GM12865 (cell line): ENCODE results near the gene WDR81.

ENCODE experiments used
- DNase-seq: peaks from one replicate; pipeline ENCODE4 v3.0.0; 2010; ENCODE audit warnings: low read depth
- H3K4me3 ChIP-seq: 2 replicates; pipeline ENCODE4 v1.5.1; 2011; ENCODE audit warnings: mild to moderate bottlenecking, low read depth, low read length, control low read depth
- TF ChIP-seq, protein P1 (sequence below): IDR thresholded peaks from 2 replicates; pipeline ENCODE4 v1.5.1; 2011; ENCODE audit warnings: low read length, control low read depth, low read depth, inconsistent platforms; ENCODE audit not compliant: insufficient read depth; ENCODE audit errors: missing control alignments

WDR81 gene

DNA sequence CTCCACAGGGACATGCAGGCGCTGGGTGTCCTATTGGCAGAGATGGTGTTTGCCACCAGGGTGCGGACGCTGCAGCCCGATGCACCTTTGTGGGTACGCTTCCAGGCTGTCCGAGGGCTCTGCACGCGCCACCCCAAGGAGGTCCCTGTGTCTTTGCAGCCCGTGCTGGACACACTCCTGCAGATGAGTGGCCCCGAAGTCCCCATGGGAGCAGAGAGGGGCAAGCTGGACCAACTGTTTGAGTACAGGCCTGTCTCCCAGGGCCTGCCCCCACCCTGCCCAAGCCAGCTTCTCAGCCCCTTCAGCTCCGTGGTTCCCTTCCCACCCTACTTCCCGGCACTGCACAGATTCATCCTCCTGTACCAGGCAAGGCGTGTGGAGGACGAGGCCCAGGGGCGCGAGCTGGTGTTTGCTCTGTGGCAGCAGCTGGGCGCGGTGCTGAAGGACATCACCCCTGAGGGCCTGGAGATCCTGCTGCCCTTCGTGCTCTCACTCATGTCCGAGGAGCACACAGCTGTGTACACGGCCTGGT, 2.8 kb downstream of the WDR81 start:
- no peak for DNase-seq
- H3K4me3 ChIP-seq, result no peak overlapping the region
- TF ChIP-seq, protein P1, sequence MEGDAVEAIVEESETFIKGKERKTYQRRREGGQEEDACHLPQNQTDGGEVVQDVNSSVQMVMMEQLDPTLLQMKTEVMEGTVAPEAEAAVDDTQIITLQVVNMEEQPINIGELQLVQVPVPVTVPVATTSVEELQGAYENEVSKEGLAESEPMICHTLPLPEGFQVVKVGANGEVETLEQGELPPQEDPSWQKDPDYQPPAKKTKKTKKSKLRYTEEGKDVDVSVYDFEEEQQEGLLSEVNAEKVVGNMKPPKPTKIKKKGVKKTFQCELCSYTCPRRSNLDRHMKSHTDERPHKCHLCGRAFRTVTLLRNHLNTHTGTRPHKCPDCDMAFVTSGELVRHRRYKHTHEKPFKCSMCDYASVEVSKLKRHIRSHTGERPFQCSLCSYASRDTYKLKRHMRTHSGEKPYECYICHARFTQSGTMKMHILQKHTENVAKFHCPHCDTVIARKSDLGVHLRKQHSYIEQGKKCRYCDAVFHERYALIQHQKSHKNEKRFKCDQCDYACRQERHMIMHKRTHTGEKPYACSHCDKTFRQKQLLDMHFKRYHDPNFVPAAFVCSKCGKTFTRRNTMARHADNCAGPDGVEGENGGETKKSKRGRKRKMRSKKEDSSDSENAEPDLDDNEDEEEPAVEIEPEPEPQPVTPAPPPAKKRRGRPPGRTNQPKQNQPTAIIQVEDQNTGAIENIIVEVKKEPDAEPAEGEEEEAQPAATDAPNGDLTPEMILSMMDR, result no peak

DNA sequence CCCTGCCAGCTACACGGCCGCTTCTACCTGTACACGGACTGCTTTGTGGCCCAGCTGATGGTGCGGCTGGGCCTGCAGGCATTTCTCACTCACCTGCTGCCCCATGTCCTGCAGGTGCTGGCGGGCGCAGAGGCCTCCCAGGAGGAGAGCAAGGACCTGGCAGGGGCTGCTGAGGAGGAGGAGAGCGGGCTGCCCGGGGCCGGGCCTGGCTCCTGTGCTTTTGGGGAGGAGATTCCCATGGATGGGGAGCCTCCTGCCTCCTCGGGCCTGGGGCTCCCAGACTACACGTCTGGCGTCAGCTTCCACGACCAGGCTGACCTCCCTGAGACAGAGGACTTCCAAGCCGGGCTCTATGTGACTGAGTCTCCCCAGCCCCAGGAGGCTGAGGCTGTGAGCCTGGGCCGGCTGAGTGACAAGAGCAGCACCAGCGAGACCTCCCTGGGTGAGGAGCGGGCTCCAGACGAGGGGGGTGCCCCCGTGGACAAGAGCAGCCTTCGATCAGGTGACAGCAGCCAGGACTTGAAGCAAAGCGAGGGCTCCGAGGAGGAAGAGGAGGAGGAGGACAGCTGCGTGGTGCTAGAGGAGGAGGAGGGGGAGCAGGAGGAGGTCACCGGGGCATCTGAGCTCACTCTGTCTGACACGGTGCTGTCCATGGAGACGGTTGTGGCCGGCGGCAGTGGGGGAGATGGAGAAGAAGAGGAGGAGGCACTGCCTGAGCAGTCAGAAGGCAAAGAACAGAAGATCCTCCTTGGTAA, 3.5 kb downstream of the WDR81 start:
- TF ChIP-seq, protein P1, result no peak
- no peak overlapping the region for H3K4me3 ChIP-seq
- DNase-seq, result no peak

DNA sequence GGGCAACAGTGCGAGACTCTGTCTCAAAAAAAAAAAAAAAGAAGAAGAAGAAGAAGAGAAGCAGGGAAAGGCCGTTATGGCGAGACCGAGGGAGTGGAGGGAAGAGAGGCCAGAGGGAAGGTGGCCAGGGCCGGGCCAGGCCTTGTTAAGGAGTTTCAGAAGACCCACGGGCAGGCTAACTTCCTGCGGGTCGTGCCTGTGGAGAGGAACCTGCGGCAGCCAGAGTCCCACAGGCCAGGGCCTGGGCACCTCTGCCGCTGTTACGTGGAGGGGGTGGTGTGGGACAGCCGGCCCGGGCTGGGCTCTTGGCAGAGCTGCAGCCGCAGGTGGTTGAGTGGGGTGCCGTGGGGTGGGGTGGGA, 5.4 kb downstream of the WDR81 start:
- H3K4me3 ChIP-seq, result no peak overlapping the region
- DNase-seq, result no peak
- TF ChIP-seq, protein P1, result no peak

DNA sequence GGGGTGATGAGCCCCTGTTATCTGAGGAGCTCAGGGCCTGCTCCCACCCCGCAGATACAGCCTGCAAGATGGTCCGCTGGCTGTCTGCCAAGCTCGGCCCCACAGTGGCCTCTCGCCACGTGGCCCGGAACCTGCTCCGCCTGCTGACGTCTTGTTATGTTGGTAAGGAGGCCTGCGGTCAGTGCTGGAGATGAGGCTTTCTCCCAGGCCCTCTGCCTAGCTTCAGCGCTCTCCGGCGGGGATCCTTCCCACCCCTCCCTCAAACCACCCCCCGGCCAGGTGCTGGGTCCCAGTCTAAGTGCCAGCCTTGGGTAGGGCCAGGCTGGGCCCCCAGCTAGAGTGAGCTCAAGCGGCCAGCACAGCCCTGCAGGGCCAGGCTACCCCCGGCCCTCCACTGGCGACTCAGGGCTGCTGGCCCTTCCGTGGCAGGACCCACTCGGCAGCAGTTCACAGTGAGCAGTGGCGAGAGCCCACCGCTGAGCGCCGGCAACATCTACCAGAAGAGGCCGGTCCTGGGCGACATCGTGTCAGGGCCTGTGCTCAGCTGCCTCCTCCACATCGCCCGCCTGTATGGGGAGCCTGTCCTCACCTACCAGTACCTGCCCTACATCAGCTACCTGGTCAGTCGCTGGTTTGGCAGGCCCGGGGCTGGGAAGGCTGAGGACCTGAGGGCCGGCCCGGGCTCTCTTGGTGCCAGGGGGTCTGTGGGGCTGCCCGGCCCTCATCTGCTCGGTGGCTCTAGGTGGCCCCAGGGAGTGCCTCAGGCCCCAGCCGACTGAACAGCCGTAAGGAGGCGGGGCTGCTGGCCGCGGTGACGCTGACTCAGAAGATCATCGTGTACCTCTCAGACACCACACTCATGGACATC, 6.1 kb downstream of the WDR81 start:
- no peak overlapping the region for H3K4me3 ChIP-seq
- TF ChIP-seq, protein P1, result no peak

DNA sequence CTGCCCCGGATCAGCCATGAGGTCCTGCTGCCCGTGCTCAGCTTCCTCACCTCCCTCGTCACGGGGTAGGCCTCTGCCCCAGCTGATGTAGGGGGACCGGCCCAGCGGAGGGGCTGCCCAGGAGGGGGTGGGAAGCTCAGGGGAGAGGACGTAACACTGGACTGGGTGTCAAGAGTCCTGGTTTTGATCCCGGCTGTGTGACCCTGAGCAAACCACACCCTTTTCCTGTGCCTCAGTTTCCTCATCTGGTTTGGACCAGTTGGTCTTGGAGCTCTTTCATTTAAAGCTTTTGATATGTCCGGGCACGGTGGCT, 6.6 kb downstream of the WDR81 start:
- TF ChIP-seq, protein P1, result no peak
- DNase-seq, result no peak
- H3K4me3 ChIP-seq, result no peak overlapping the region

More for the DNA sequence above, 6.1 kb downstream of the WDR81 start:
- DNase-seq, result no peak

DNA sequence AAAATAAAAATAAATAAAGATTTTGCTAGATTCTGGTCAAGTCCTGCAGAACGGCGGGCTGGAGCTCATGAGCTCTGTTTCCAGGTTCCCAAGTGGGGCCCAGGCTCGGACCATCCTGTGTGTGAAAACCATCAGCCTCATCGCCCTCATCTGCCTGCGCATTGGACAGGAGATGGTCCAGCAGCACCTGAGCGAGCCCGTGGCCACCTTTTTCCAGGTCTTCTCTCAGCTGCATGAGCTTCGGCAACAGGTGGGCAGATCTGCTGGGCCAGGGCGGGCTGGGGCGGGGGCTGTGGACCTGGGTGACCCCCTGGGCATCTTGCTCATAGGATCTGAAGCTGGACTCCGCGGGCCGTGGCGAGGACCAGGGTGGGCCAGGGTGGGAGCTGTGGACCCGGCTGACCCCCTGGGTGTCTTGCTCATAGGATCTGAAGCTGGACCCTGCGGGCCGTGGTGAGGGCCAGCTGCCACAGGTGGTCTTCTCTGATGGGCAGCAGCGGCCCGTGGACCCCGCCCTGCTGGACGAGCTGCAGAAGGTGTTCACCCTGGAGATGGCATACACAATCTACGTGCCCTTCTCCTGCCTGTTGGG, 7.8 kb downstream of the WDR81 start:
- no peak for DNase-seq
- TF ChIP-seq, protein P1, result no peak

More for the DNA sequence above, 7.8 kb downstream of the WDR81 start:
- H3K4me3 ChIP-seq, result no peak overlapping the region
